ENCODE measurements around the gene FOXJ1. TPM values are rescaled to one million over a fixed set of nuclear protein-coding genes. Genes with fewer than 3 reads are reported as not detected.

FOXJ1 gene
- polyA plus RNA-seq, 2 of the 4 experiments (the other 2 are of a cell fraction) = 0.09 to 0.50 TPM

- TF ChIP-seq REST (IDR thresholded peaks at IDR 0.05) = no peak
- TF ChIP-seq MAZ (IDR thresholded peaks at IDR 0.05; ENCODE audit: borderline replicate concordance, low read depth, low read length) = no peak
- TF ChIP-seq MAX (IDR thresholded peaks at IDR 0.05) = peak; percentile 96
- no peak for TF ChIP-seq POLR2AphosphoS2 (conservative IDR thresholded peaks at IDR 0.05; ENCODE audit: low read length)
- TF ChIP-seq TFCP2L1 (CRISPR knock-in tag; IDR thresholded peaks at IDR 0.05) = no peak
- no peak for TF ChIP-seq CEBPB (IDR thresholded peaks at IDR 0.05)
- no peak for TF ChIP-seq HOXB5 (CRISPR knock-in tag; IDR thresholded peaks at IDR 0.05)
- TF ChIP-seq HDAC2 (IDR thresholded peaks at IDR 0.05) = no peak
- no peak for TF ChIP-seq ZNF302 (CRISPR knock-in tag; IDR thresholded peaks at IDR 0.05)
- TF ChIP-seq ZSCAN20 (CRISPR knock-in tag; IDR thresholded peaks at IDR 0.05) = no peak
- TF ChIP-seq EP300 (IDR thresholded peaks at IDR 0.05) = no peak
- TF ChIP-seq NFE2L2 (conservative IDR thresholded peaks at IDR 0.05; ENCODE audit: low read length) = no peak
- no peak for TF ChIP-seq RFX5 (IDR thresholded peaks at IDR 0.05)
These were observed 41.1 kb upstream of the FOXJ1 start (continued) for GRCh38 chr17:76182016-76182764.

GRCh38 chr17:76179496-76180467, 38.7 kb upstream of the FOXJ1 start:
- POLR2A ChIA-PET = interaction anchor here (0.6 kb wide), 1 partner anchor 199 kb away, joined by 4 read pairs; no protein-coding TSS in a partner anchor
- no peaks in the 10 kb centered on the region for H3K9me3 ChIP-seq
- WGBS (ENCODE audit: missing lambda C conversion rate) = 77% methylated on average over 6 of the region's 6 CpGs
- TF ChIP-seq RNF2 (IDR thresholded peaks at IDR 0.05; ENCODE audit: borderline replicate concordance, low read depth) (no peak), CBX8 (IDR thresholded peaks at IDR 0.05) (no peak), MAFK (IDR thresholded peaks at IDR 0.05; ENCODE audit: partially characterized antibody) (no peak), POLR2A (IDR thresholded peaks at IDR 0.05; ENCODE audit: low read length) (no peak), EP300 (IDR thresholded peaks at IDR 0.05) (no peak), TFCP2L1 (CRISPR knock-in tag; IDR thresholded peaks at IDR 0.05) (no peak), BCL3 (IDR thresholded peaks at IDR 0.05) (no peak), MAZ (IDR thresholded peaks at IDR 0.05; ENCODE audit: borderline replicate concordance, low read depth, low read length) (no peak), MAX (IDR thresholded peaks at IDR 0.05) (no peak), EHMT2 (IDR thresholded peaks at IDR 0.05; ENCODE audit: low read depth) (no peak), CBX2 (IDR thresholded peaks at IDR 0.05; ENCODE audit: borderline replicate concordance, low read depth) (no peak), CHD2 (IDR thresholded peaks at IDR 0.05; ENCODE audit: low read length, partially characterized antibody) (no peak), SREBF2 (IDR thresholded peaks at IDR 0.05) (no peak), MYC (IDR thresholded peaks at IDR 0.05; ENCODE audit: borderline replicate concordance, low read length) (no peak)
- peak in 1 of 2 experiments; percentile 40 for DNase-seq (ENCODE audit: low read depth in 1 of 2, low spot score in 1 of 2)
- no peak overlapping the region for H3K4me2 ChIP-seq
- CTCF ChIA-PET = interaction anchor here (0.8 to 16.1 kb wide), 17 partner anchors 11 to 217 kb away, joined by 3 to 206 read pairs (median 4); partner anchors contain the start of gene EXOC7
- no peaks in the 10 kb centered on the region for H3K4me1 ChIP-seq
- no peak overlapping the region for H3K27ac ChIP-seq
- H3K4me3 ChIP-seq = no peak overlapping the region
- FAIRE-seq = no peak
- no peak for ATAC-seq
